Right hindlimb (tissue), 1 donor: ENCODE measurements around the gene RHBDL1.
"Not testable (repeated sequence)": the region's sequence is repeated elsewhere in the genome, so short reads cannot be mapped to it uniquely, and the experiment has no call there.

Source experiments
- DNase-seq: peaks from one replicate; pipeline ENCODE4 v3.0.0-alpha.2; 2018

Gene RHBDL1

GRCh38 chr16:687499-687898 lies 12.0 kb downstream of the RHBDL1 start:
- no peak for DNase-seq

GRCh38 chr16:689175-689897 lies 13.9 kb downstream of the RHBDL1 start:
- no peak for DNase-seq

- DNase-seq, result not testable (repeated sequence)
Measured at GRCh38 chr16:691242-691641, 15.8 kb downstream of the RHBDL1 start.

GRCh38 chr16:692356-693108 lies 17.1 kb downstream of the RHBDL1 start:
- DNase-seq, result no peak

GRCh38 chr16:693364-693763 lies 17.9 kb downstream of the RHBDL1 start:
- no peak for DNase-seq

GRCh38 chr16:693766-694165 lies 18.3 kb downstream of the RHBDL1 start:
- DNase-seq, result no peak

- DNase-seq, result no peak
Measured at GRCh38 chr16:694187-694862, 18.9 kb downstream of the RHBDL1 start.

- DNase-seq, result no peak
Measured at GRCh38 chr16:694863-695354, 19.4 kb downstream of the RHBDL1 start.

- no peak for DNase-seq
Measured at GRCh38 chr16:695355-696089, 20.1 kb downstream of the RHBDL1 start.

GRCh38 chr16:698911-699671 lies 23.6 kb downstream of the RHBDL1 start:
- DNase-seq, result no peak

- no peak for DNase-seq
Measured at GRCh38 chr16:700684-701584, 25.5 kb downstream of the RHBDL1 start.

- no peak for DNase-seq
Measured at GRCh38 chr16:702341-702740, 26.9 kb downstream of the RHBDL1 start.

- no peak for DNase-seq
Measured at GRCh38 chr16:703406-703805, 27.9 kb downstream of the RHBDL1 start.

GRCh38 chr16:704047-704446 lies 28.6 kb downstream of the RHBDL1 start:
- DNase-seq, result no peak

GRCh38 chr16:704552-705380 lies 29.3 kb downstream of the RHBDL1 start:
- no peak for DNase-seq

- DNase-seq, result no peak
Measured at GRCh38 chr16:705431-706188, 30.1 kb downstream of the RHBDL1 start, which contains the start of gene FBXL16. Gene FBXL16, minus strand, starts transcription at chr16:705801. Its CDS starts 8,396 bp downstream, at chr16:697405.

- DNase-seq, result no peak
Measured at GRCh38 chr16:706189-707061, 31.0 kb downstream of the RHBDL1 start.

- no peak for DNase-seq
Measured at GRCh38 chr16:707062-707538, 31.6 kb downstream of the RHBDL1 start.
